OCI-LY7 (cell line): ENCODE measurements around the gene NLRC3. TPM values are rescaled to one million over a fixed set of nuclear protein-coding genes. Genes with fewer than 3 reads are reported as not detected.

Experiments
- BruUV-seq: library from RNA; stranded (reverse); fragments of 400-500 nt; replicated peaks from 2 replicates; lab custom pipeline; 2021; lab: Mats Ljungman, UMichigan
- CTCF ChIA-PET: fragments of 300-600 bp; sonication (Branson Sonifier 250); formaldehyde crosslinking; loops from one replicate; lab custom pipeline; 2022; ENCODE audit warnings: antibody characterized with exemption; ENCODE audit not compliant: unreplicated experiment; lab: Charles Lee
- POLR2A ChIA-PET: fragments of 300-600 bp; sonication (Branson Sonifier 250); formaldehyde crosslinking; loops from one replicate; lab custom pipeline; 2022; ENCODE audit warnings: antibody characterized with exemption; lab: Charles Lee
- DNase-seq: peaks from one replicate; pipeline ENCODE4 v3.0.0-alpha.2; 2015; ENCODE audit warnings: low spot score
- H2AFZ ChIP-seq: fragments of 200-600 bp; sonication (generic), shearing (Covaris generic); 2 replicates; pipeline ENCODE4 v1.6.1; 2014; ENCODE audit warnings: mild to moderate bottlenecking, antibody characterized with exemption, low read length, moderate library complexity
- H3K27ac ChIP-seq: fragments of 200-600 bp; sonication (generic); 2 replicates; pipeline ENCODE4 v1.5.1; 2014; ENCODE audit warnings: mixed run types, low read depth, mild to moderate bottlenecking, moderate library complexity, low read length, inconsistent platforms; ENCODE audit not compliant: poor library complexity, severe bottlenecking
- H3K36me3 ChIP-seq: fragments of 200-600 bp; sonication (generic); 2 replicates; pipeline ENCODE4 v1.6.1; 2014; ENCODE audit warnings: mild to moderate bottlenecking, antibody characterized with exemption, low read length, moderate library complexity, mixed read lengths; ENCODE audit not compliant: insufficient read depth
- H3K4me1 ChIP-seq: fragments of 200-600 bp; sonication (generic); 2 replicates; pipeline ENCODE4 v1.5.1; 2014; ENCODE audit warnings: mild to moderate bottlenecking, low read length; ENCODE audit not compliant: insufficient read depth, poor library complexity, severe bottlenecking
- H3K4me2 ChIP-seq: fragments of 200-600 bp; sonication (generic); 2 replicates; pipeline ENCODE4 v1.6.1; 2014; ENCODE audit warnings: mild to moderate bottlenecking, low read length
- H3K4me3 ChIP-seq: fragments of 200-600 bp; sonication (generic); 2 replicates; pipeline ENCODE4 v1.5.1; 2014; ENCODE audit warnings: mild to moderate bottlenecking, low read depth, low read length; ENCODE audit not compliant: poor library complexity, severe bottlenecking
- H3K79me2 ChIP-seq: fragments of 200-600 bp; sonication (generic); 2 replicates; pipeline ENCODE4 v1.6.1; 2016; ENCODE audit warnings: low read depth, mild to moderate bottlenecking, low read length, moderate library complexity, mixed read lengths; ENCODE audit not compliant: insufficient read depth
- H3K9me2 ChIP-seq: fragments of 200-600 bp; sonication (generic); 2 replicates; pipeline ENCODE4 v1.6.1; 2016; ENCODE audit warnings: mild to moderate bottlenecking, low read length, mixed read lengths; ENCODE audit not compliant: insufficient read depth
- H3K9me3 ChIP-seq: fragments of 200-600 bp; sonication (generic); 2 replicates; pipeline ENCODE4 v1.6.1; 2014; ENCODE audit warnings: mild to moderate bottlenecking, mixed run types, low read length, mixed read lengths
- H4K20me1 ChIP-seq: fragments of 200-600 bp; sonication (generic); 2 replicates; pipeline ENCODE4 v1.6.1; 2014; ENCODE audit warnings: mild to moderate bottlenecking, antibody characterized with exemption, low read length, moderate library complexity, mixed read lengths; ENCODE audit not compliant: insufficient read depth
- CTCF ChIP-seq: fragments of 200-600 bp; sonication (generic); conservative IDR thresholded peaks from 2 replicates; pipeline ENCODE4 v1.5.1; 2014; ENCODE audit warnings: mild to moderate bottlenecking, antibody characterized with exemption, low read length, moderate library complexity, mixed read lengths
- EZH2phosphoT487 ChIP-seq: fragments of 200-600 bp; sonication (generic); IDR thresholded peaks from 2 replicates; pipeline ENCODE4 v1.6.1; 2018; ENCODE audit warnings: low read depth, borderline replicate concordance, mild to moderate bottlenecking, mixed run types, antibody characterized with exemption, low read length, moderate library complexity, mixed read lengths
- intact Hi-C: fragments of 100-400 bp; cut with micrococcal nuclease; formaldehyde crosslinking; loops from one replicate; pipeline ENCODE4 v1.10.0; 2022; ENCODE audit not compliant: unreplicated experiment
- total RNA-seq, 2 experiments: library from RNA; depleted of rRNA in 1 of 2; stranded (reverse); fragments of >200 nt in 1 of 2; shearing (Covaris generic) in 1 of 2; gene quantifications; 2 replicates each; pipeline ENCODE4 v1.2.3, GENCODE V29; 2014 to 2022

The NLRC3 gene
- total RNA-seq, 2 experiments from 2014 or later, result 50.6 to 74.0 TPM

- H4K20me1 ChIP-seq, result no peaks in the 10 kb centered on the region
- no peak overlapping the region for H3K4me3 ChIP-seq
- no peaks in the 10 kb centered on the region for H3K9me2 ChIP-seq
- H2AFZ ChIP-seq, result no peak overlapping the region
- peak overlapping the region; percentile 19 for H3K27ac ChIP-seq
- H3K4me1 ChIP-seq, result peaks cover 64% of the 10 kb centered on the region
- BruUV-seq, result no TSS peak
- intact Hi-C loops, result no loop called here
- no peaks in the 10 kb centered on the region for H3K9me3 ChIP-seq
- peaks cover 22% of the 10 kb centered on the region; the same call in 1 of the 2 replicates for H3K79me2 ChIP-seq
- CTCF ChIA-PET, result no interaction called here
- peaks cover 49% of the 10 kb centered on the region for H3K36me3 ChIP-seq
- TF ChIP-seq CTCF (no peak), EZH2phosphoT487 (no peak)
- no peak overlapping the region for H3K4me2 ChIP-seq
- no peak for DNase-seq
- POLR2A ChIA-PET, result interaction anchor here (1.0 kb wide), 1 partner anchor 40 kb away, joined by 4 read pairs; no protein-coding TSS in a partner anchor
These were observed 5.3 kb upstream of the NLRC3 start for GRCh38 chr16:3582276-3583165.

GRCh38 chr16:3581392-3581791 lies 4.2 kb upstream of the NLRC3 start:
- POLR2A ChIA-PET, result interaction anchor here (0.6 to 2.1 kb wide), 2 partner anchors 13 to 31 kb away, joined by 3 to 11 read pairs; partner anchors contain the start of gene SLX4
- Histone ChIP-seq H3K27ac (peak overlapping the region; percentile 94), H4K20me1 (no peaks in the 10 kb centered on the region)

More at GRCh38 chr16:3581392-3581791, 4.2 kb upstream of the NLRC3 start:
- CTCF ChIA-PET, result no interaction called here
- DNase-seq, result no peak
- TF ChIP-seq EZH2phosphoT487 (no peak), CTCF (no peak)
- H3K4me3 ChIP-seq, result no peak overlapping the region
- peaks cover 51% of the 10 kb centered on the region for H3K36me3 ChIP-seq
- no peaks in the 10 kb centered on the region for H3K9me3 ChIP-seq
- H3K4me1 ChIP-seq, result peaks cover 57% of the 10 kb centered on the region
- H2AFZ ChIP-seq, result no peak overlapping the region
- TSS peak; percentile 47 for BruUV-seq
- peaks cover 28% of the 10 kb centered on the region for H3K79me2 ChIP-seq
- intact Hi-C loops, result no loop called here
- peak overlapping the region; percentile 68; the same call in 1 of the 2 replicates for H3K4me2 ChIP-seq
- no peaks in the 10 kb centered on the region for H3K9me2 ChIP-seq
